Measurements from ENCODE around the gene PITPNM3. TPM values are rescaled to one million over a fixed set of nuclear protein-coding genes. Genes with fewer than 3 reads are reported as not detected.

The PITPNM3 gene
- total RNA-seq, 1 donor, result 1.8 TPM

DNA sequence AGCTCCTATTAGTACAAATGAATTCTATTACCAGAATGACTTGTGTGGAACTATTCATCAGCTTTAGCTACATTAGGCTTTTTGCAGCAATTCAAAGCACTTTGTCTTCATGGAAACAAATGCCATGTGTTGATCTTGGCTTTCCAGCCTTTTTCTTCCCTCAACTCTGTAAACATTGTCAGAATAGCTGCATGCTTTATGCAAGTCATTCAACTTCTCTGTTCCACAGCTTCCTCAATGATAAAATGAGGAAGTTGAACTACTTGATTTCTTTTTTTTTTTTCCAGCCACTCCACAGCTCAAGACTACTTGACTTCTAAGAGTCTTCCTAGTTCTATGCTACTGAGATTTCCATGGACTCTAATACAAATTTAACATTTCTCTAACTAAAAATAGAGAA, 43.0 kb upstream of the PITPNM3 start:
- TF ChIP-seq, protein P1, sequence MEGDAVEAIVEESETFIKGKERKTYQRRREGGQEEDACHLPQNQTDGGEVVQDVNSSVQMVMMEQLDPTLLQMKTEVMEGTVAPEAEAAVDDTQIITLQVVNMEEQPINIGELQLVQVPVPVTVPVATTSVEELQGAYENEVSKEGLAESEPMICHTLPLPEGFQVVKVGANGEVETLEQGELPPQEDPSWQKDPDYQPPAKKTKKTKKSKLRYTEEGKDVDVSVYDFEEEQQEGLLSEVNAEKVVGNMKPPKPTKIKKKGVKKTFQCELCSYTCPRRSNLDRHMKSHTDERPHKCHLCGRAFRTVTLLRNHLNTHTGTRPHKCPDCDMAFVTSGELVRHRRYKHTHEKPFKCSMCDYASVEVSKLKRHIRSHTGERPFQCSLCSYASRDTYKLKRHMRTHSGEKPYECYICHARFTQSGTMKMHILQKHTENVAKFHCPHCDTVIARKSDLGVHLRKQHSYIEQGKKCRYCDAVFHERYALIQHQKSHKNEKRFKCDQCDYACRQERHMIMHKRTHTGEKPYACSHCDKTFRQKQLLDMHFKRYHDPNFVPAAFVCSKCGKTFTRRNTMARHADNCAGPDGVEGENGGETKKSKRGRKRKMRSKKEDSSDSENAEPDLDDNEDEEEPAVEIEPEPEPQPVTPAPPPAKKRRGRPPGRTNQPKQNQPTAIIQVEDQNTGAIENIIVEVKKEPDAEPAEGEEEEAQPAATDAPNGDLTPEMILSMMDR (IDR thresholded peaks at IDR 0.05; ENCODE audit: extremely low read depth, low read depth, low read length), result no peak
- Histone ChIP-seq H3K27me3 (ENCODE audit: insufficient read depth, low read length) (no peaks in the 10 kb centered on the region), H3K4me2 (ENCODE audit: insufficient read depth, low read length) (no peak overlapping the region), H3K36me3 (ENCODE audit: insufficient read depth, low read length) (peaks cover 66% of the 10 kb centered on the region), H3K4me1 (ENCODE audit: insufficient read depth, low read length) (no peaks in the 10 kb centered on the region), H2AFZ (ENCODE audit: low read length) (no peak overlapping the region), H3K9me3 (ENCODE audit: low read depth, low read length) (no peaks in the 10 kb centered on the region), H3K27ac (ENCODE audit: low read depth, low read length) (no peak overlapping the region), H3K4me3 (ENCODE audit: insufficient read depth, low read length) (no peak overlapping the region), H3K79me2 (ENCODE audit: insufficient read depth, low read length) (peaks cover 6% of the 10 kb centered on the region), H4K20me1 (ENCODE audit: insufficient read depth, low read length) (peaks cover 11% of the 10 kb centered on the region)
- no peak for DNase-seq (ENCODE audit: insufficient read length, low spot score, missing footprints)

GRCh38 chr17:6597727-6598126, 41.4 kb upstream of the PITPNM3 start:
- no peak overlapping the region for H3K27ac ChIP-seq (ENCODE audit: low read depth, low read length)
- TF ChIP-seq, protein P1 (IDR thresholded peaks at IDR 0.05; ENCODE audit: extremely low read depth, low read depth, low read length), result no peak
- H3K9me3 ChIP-seq (ENCODE audit: low read depth, low read length), result no peaks in the 10 kb centered on the region
- no peak overlapping the region for H2AFZ ChIP-seq (ENCODE audit: low read length)
- H3K4me3 ChIP-seq (ENCODE audit: insufficient read depth, low read length), result no peak overlapping the region
- no peaks in the 10 kb centered on the region for H3K27me3 ChIP-seq (ENCODE audit: insufficient read depth, low read length)
- no peak overlapping the region for H3K4me2 ChIP-seq (ENCODE audit: insufficient read depth, low read length)
- H3K4me1 ChIP-seq (ENCODE audit: insufficient read depth, low read length), result no peaks in the 10 kb centered on the region
- peaks cover 58% of the 10 kb centered on the region for H3K36me3 ChIP-seq (ENCODE audit: insufficient read depth, low read length)
- peaks cover 7% of the 10 kb centered on the region for H4K20me1 ChIP-seq (ENCODE audit: insufficient read depth, low read length)
- peaks cover 6% of the 10 kb centered on the region for H3K79me2 ChIP-seq (ENCODE audit: insufficient read depth, low read length)
- DNase-seq (ENCODE audit: insufficient read length, low spot score, missing footprints), result no peak

GRCh38 chr17:6596941-6597340, 40.6 kb upstream of the PITPNM3 start:
- Histone ChIP-seq H3K4me3 (ENCODE audit: insufficient read depth, low read length) (no peak overlapping the region), H4K20me1 (ENCODE audit: insufficient read depth, low read length) (peaks cover 7% of the 10 kb centered on the region), H2AFZ (ENCODE audit: low read length) (no peak overlapping the region), H3K79me2 (ENCODE audit: insufficient read depth, low read length) (peaks cover 3% of the 10 kb centered on the region), H3K36me3 (ENCODE audit: insufficient read depth, low read length) (peaks cover 52% of the 10 kb centered on the region), H3K4me2 (ENCODE audit: insufficient read depth, low read length) (no peak overlapping the region), H3K4me1 (ENCODE audit: insufficient read depth, low read length) (peaks cover under 1% of the 10 kb centered on the region), H3K27ac (ENCODE audit: low read depth, low read length) (no peak overlapping the region), H3K27me3 (ENCODE audit: insufficient read depth, low read length) (no peaks in the 10 kb centered on the region), H3K9me3 (ENCODE audit: low read depth, low read length) (no peaks in the 10 kb centered on the region)
- DNase-seq (ENCODE audit: insufficient read length, low spot score, missing footprints), result no peak
- TF ChIP-seq, protein P1 (IDR thresholded peaks at IDR 0.05; ENCODE audit: extremely low read depth, low read depth, low read length), result no peak

- H3K27me3 ChIP-seq (ENCODE audit: insufficient read depth, low read length), result no peaks in the 10 kb centered on the region
- H2AFZ ChIP-seq (ENCODE audit: low read length), result no peak overlapping the region
- peaks cover 4% of the 10 kb centered on the region for H3K4me1 ChIP-seq (ENCODE audit: insufficient read depth, low read length)
- TF ChIP-seq, protein P1 (IDR thresholded peaks at IDR 0.05; ENCODE audit: extremely low read depth, low read depth, low read length), result no peak
- H3K36me3 ChIP-seq (ENCODE audit: insufficient read depth, low read length), result peaks cover 50% of the 10 kb centered on the region
- DNase-seq (ENCODE audit: insufficient read length, low spot score, missing footprints), result no peak
- H3K27ac ChIP-seq (ENCODE audit: low read depth, low read length), result no peak overlapping the region
- H3K9me3 ChIP-seq (ENCODE audit: low read depth, low read length), result no peaks in the 10 kb centered on the region
- no peak overlapping the region for H3K4me3 ChIP-seq (ENCODE audit: insufficient read depth, low read length)
- peaks cover 3% of the 10 kb centered on the region for H3K79me2 ChIP-seq (ENCODE audit: insufficient read depth, low read length)
- H4K20me1 ChIP-seq (ENCODE audit: insufficient read depth, low read length), result peaks cover 7% of the 10 kb centered on the region
- H3K4me2 ChIP-seq (ENCODE audit: insufficient read depth, low read length), result no peak overlapping the region
Measured at GRCh38 chr17:6596511-6596910, 40.2 kb upstream of the PITPNM3 start.
